K562 (cell line): ENCODE results near the gene TAS2R7. TPM values are rescaled to one million over a fixed set of nuclear protein-coding genes. Genes with fewer than 3 reads are reported as not detected.

Experiments used
- ATAC-seq: fragments of 200-7000 bp; cut with Tn5 transposase; 3 replicates; pipeline ENCODE4 v1.9.1; 2020; ENCODE audit warnings: moderate library complexity
- BruUV-seq: library from RNA; stranded (reverse); fragments of 400-500 nt; replicated peaks from 2 replicates; lab custom pipeline; 2021; lab: Mats Ljungman, UMichigan
- CTCF ChIA-PET: fragments of 300-600 bp; formaldehyde crosslinking; extraction: SDS; loops from one replicate; lab custom pipeline; 2021; ENCODE audit warnings: low intra/inter-chr PET ratio; lab: Yijun Ruan, JAX
- POLR2A ChIA-PET: fragments of 300-600, 350-650 bp; sonication (Branson Sonifier 250); formaldehyde crosslinking; extraction: SDS; loops from one replicate; lab custom pipeline; 2021; ENCODE audit warnings: antibody characterized with exemption, inconsistent platforms; lab: Yijun Ruan, JAX
- DNase-seq, 4 experiments: peaks; one replicate each; pipeline versions ENCODE4 v3.0.0 to v3.0.0-alpha.2; 2011 to 2018; ENCODE audit warnings: low spot score in 3 of 4, mixed read lengths in 3 of 4; ENCODE audit errors: extremely low read depth in 1 of 4
- FAIRE-seq: peaks from 2 replicates; lab custom pipeline; 2011; peaks lifted over from hg19 to GRCh38; lab: Jason Lieb, UNC
- H2AFZ ChIP-seq: 2 replicates; pipeline ENCODE4 v1.6.0; 2011; ENCODE audit warnings: low read depth, low read length, control low read depth, inconsistent platforms
- H3K27ac ChIP-seq: fragments of 200-600 bp; 3 replicates; pipeline ENCODE4 v1.8.0; 2011; ENCODE audit warnings: low read depth, mild to moderate bottlenecking, control low read depth, inconsistent platforms, low read length, moderate library complexity, mixed read lengths; ENCODE audit errors: extremely low read depth
- H3K27me3 ChIP-seq, 2 experiments: fragments of 300-600 bp in 1 of 2; 2 replicates in 1 of 2; 3 replicates in 1 of 2; pipeline versions ENCODE4 v1.6.0 to v1.8.0; 2011; ENCODE audit warnings: inconsistent platforms in 2 of 2, low read length in 2 of 2, mild to moderate bottlenecking in 1 of 2, mixed read lengths in 1 of 2, moderate library complexity in 1 of 2; ENCODE audit not compliant: control insufficient read depth in 2 of 2, insufficient read depth in 2 of 2
- H3K36me3 ChIP-seq: fragments of 300-600 bp; 3 replicates; pipeline ENCODE4 v1.8.0; 2011; ENCODE audit warnings: mild to moderate bottlenecking, low read length, inconsistent platforms; ENCODE audit not compliant: control insufficient read depth, insufficient read depth
- H3K4me1 ChIP-seq, 2 experiments: fragments of 200-600 bp in 1 of 2; replicated peaks in 1 of 2; 2 replicates in 1 of 2; 3 replicates in 1 of 2; pipeline versions ENCODE4 v1.5.1 to v1.8.0; 2011; ENCODE audit warnings: inconsistent platforms in 2 of 2, low read length in 2 of 2, mild to moderate bottlenecking in 1 of 2, mixed read lengths in 1 of 2, moderate library complexity in 1 of 2; ENCODE audit not compliant: control insufficient read depth in 2 of 2, insufficient read depth in 2 of 2
- H3K4me2 ChIP-seq: 2 replicates; pipeline ENCODE4 v1.6.1; 2011; ENCODE audit warnings: low read length, control low read depth, inconsistent platforms, mixed read lengths; ENCODE audit not compliant: insufficient read depth
- H3K4me3 ChIP-seq: fragments of 200-600 bp; sonication (generic), shearing (Covaris generic); 2 replicates; pipeline ENCODE4 v1.5.1; 2016; ENCODE audit warnings: control low read depth, inconsistent platforms
- H3K79me2 ChIP-seq: fragments of 200-600 bp; 3 replicates; pipeline ENCODE4 v1.8.0; 2011; ENCODE audit warnings: low read length, inconsistent platforms; ENCODE audit not compliant: control insufficient read depth, insufficient read depth
- H3K9ac ChIP-seq, 2 experiments: 2 replicates each; pipeline versions ENCODE4 v1.6.0 to v1.6.1; 2011; ENCODE audit warnings: low read depth in 2 of 2, low read length in 2 of 2, control low read depth in 1 of 2, inconsistent platforms in 1 of 2, mild to moderate bottlenecking in 1 of 2, mixed read lengths in 1 of 2; ENCODE audit not compliant: insufficient read depth in 1 of 2
- H3K9me1 ChIP-seq: one replicate; pipeline ENCODE4 v1.6.0; 2011; ENCODE audit warnings: inconsistent platforms, mild to moderate bottlenecking, low read length, moderate library complexity; ENCODE audit not compliant: control insufficient read depth, insufficient read depth
- H3K9me3 ChIP-seq: replicated peaks from 2 replicates; pipeline ENCODE4 v1.5.1; 2011; ENCODE audit warnings: low read depth, low read length, inconsistent platforms; ENCODE audit not compliant: control insufficient read depth, insufficient read depth
- H4K20me1 ChIP-seq: replicated peaks from 2 replicates; pipeline ENCODE4 v1.6.1; 2011; ENCODE audit warnings: low read length, inconsistent platforms, mixed read lengths; ENCODE audit not compliant: control insufficient read depth, insufficient read depth
- FOXK1 ChIP-seq: sonication (generic); formaldehyde crosslinking; IDR thresholded peaks from 2 replicates; pipeline ENCODE4 v1.8.0; 2022; ENCODE audit warnings: missing genetic modification reagents, mild to moderate bottlenecking, borderline replicate concordance
- KDM5B ChIP-seq: fragments of 200-600 bp; sonication (generic); IDR thresholded peaks from 2 replicates; pipeline ENCODE4 v1.6.1; 2012; ENCODE audit warnings: low read depth, mild to moderate bottlenecking, moderate library complexity, low read length, control low read depth, inconsistent platforms; ENCODE audit not compliant: insufficient replicate concordance
- RAD21 ChIP-seq, 2 experiments: fragments of 250-450 bp in 1 of 2; fragments of 450-650 bp in 1 of 2; sonication (Bioruptor Pico) in 1 of 2; formaldehyde crosslinking in 1 of 2; IDR thresholded peaks in 1 of 2; conservative IDR thresholded peaks in 1 of 2; 2 replicates each; pipeline versions ENCODE4 v1.4.0 to v1.8.0; 2020 to 2022; ENCODE audit warnings: mild to moderate bottlenecking in 2 of 2, moderate library complexity in 1 of 2
- WGBS: fragments of 100-300 bp; shearing (Covaris generic); methylation state at CpG from one replicate; pipeline ENCODE4 v1.1.6; 2016; ENCODE audit warnings: low coverage, mixed read lengths; ENCODE audit not compliant: insufficient coverage; ENCODE audit errors: missing lambda C conversion rate; 5-methylcytosine and 5-hydroxymethylcytosine counted together
- in situ Hi-C: fragments of 300-500 bp; cut with MboI; formaldehyde crosslinking; loops from 4 replicates; pipeline ENCODE4 v1.15.0; 2018; ENCODE audit warnings: inconsistent platforms, mixed read lengths
- intact Hi-C: fragments of 100-400 bp; cut with micrococcal nuclease; formaldehyde crosslinking; loops from 2 replicates; pipeline ENCODE4 v1.14.2; 2022
- polyA plus RNA-seq, 8 experiments: library from polyadenylated mRNA; depleted of rRNA in 4 of 8; stranded (reverse) in 5 of 8; unstranded in 3 of 8; fragments of >200 nt; fragmentation: Nextera tagmentation in 2 of 8; fragmentation: Illumina TruSeq in 1 of 8; extraction: Ambion mirVana in 2 of 8; extraction: Trizol in 1 of 8; gene quantifications; 2 replicates each; pipeline versions ENCODE4 v1.2.1 to v1.2.3, GENCODE V29; 2011 to 2014; ENCODE audit warnings: inconsistent platforms in 1 of 8, missing spikeins in 1 of 8
- total RNA-seq, 7 experiments: library from RNA; depleted of rRNA in 6 of 7; stranded (reverse); fragments of >200 nt in 6 of 7; fragmentation: Illumina TruSeq in 2 of 7; extraction: Trizol in 2 of 7; gene quantifications; 2 replicates each; pipeline versions ENCODE4 v1.2.1 to v1.2.3, GENCODE V29; 2011 to 2021; ENCODE audit warnings: low replicate concordance in 1 of 7
- TF ChIP-seq, protein P1 (sequence below), 2 experiments: fragments of 450-650 bp; formaldehyde crosslinking in 1 of 2; IDR thresholded peaks; 2 replicates each; pipeline versions ENCODE4 v1.4.0 to v1.6.1; 2014 to 2020; ENCODE audit warnings: mild to moderate bottlenecking in 2 of 2, borderline replicate concordance in 1 of 2, low read depth in 1 of 2
- TF ChIP-seq, protein P2 (sequence below): IDR thresholded peaks from 2 replicates; pipeline ENCODE4 v1.6.1; 2012; ENCODE audit warnings: low read depth, low read length, improper control_type of control experiment, borderline replicate concordance
- TF ChIP-seq, protein P3 (sequence below), 3 experiments: IDR thresholded peaks in 2 of 3; conservative IDR thresholded peaks in 1 of 3; 2 replicates each; pipeline ENCODE4 v1.5.1; 2011 to 2012; ENCODE audit warnings: low read length in 3 of 3, mild to moderate bottlenecking in 3 of 3, control low read depth in 2 of 3, improper control_type of control experiment in 1 of 3, inconsistent platforms in 1 of 3, low read depth in 1 of 3, mixed read lengths in 1 of 3, moderate library complexity in 1 of 3; ENCODE audit not compliant: insufficient read depth in 2 of 3

The TAS2R7 gene
- total and polyA plus RNA-seq, 9 of the 15 experiments (the other 6 are each of a cell fraction or from before 2014, with no cell fraction given): not detected

DNA sequence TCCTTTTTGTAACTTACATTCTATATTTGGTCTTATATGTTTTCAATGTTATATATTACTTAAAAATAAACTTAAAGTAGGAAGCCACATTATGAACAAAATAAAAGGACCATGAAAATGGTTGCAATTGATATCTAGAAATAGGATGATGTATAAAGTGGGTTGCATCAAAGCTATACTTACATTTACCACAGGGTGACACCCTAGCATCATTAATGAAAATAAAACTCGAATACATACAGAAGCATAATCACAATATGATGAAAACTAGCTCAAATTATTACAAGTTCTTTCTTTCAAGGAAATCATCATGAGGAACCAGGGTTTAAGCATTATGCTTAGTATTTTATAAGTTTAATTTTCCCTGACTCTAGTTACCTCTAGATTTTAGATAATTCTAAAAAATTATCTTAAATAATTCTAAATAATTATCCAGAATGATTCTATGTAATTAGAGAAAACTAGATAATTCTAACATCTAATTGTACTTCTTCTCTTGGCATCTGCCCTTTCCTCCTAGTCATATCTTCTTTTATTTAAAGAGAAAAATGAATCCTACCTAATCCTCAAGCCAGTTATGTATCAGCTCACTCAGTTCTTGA, 31.2 kb downstream of the TAS2R7 start:
- CTCF ChIA-PET: interaction anchor here (0.6 to 3.2 kb wide), 5 partner anchors 428 to 1272 kb away, joined by 3 to 41 read pairs (median 4); no protein-coding TSS in a partner anchor
- WGBS: 0% methylated on average over 1 of the region's 1 CpG
- Histone ChIP-seq H3K4me1 (no peaks in the 10 kb centered on the region), H3K27ac (no peak overlapping the region), H3K4me2 (no peak overlapping the region), H3K9me1 (no peaks in the 10 kb centered on the region), H3K27me3 (peaks cover 0 to 4% of the 10 kb centered on the region in 2 experiments; a peak in 1 of 5 replicates), H3K79me2 (no peaks in the 10 kb centered on the region), H3K9me3 (no peaks in the 10 kb centered on the region), H4K20me1 (no peaks in the 10 kb centered on the region), H3K9ac (no peak overlapping the region), H3K36me3 (no peaks in the 10 kb centered on the region), H2AFZ (no peak overlapping the region), H3K4me3 (no peak overlapping the region)
- ATAC-seq (no peak), DNase-seq (peak; percentile 5 to 17 (median 7)), FAIRE-seq (peak; percentile 57)
- BruUV-seq: no TSS peak
- POLR2A ChIA-PET: interaction anchor here (0.6 kb wide), 1 partner anchor 1446 kb away, joined by 3 read pairs; no protein-coding TSS in a partner anchor
- intact Hi-C loops (loop anchor here (1.0 to 2.0 kb wide), 2 partner anchors 428 to 715 kb away; no protein-coding TSS in a partner anchor), in situ Hi-C loops (loop anchor here (10.0 kb wide), 1 partner anchor 424 kb away; no protein-coding TSS in a partner anchor)
- TF ChIP-seq, protein P1, sequence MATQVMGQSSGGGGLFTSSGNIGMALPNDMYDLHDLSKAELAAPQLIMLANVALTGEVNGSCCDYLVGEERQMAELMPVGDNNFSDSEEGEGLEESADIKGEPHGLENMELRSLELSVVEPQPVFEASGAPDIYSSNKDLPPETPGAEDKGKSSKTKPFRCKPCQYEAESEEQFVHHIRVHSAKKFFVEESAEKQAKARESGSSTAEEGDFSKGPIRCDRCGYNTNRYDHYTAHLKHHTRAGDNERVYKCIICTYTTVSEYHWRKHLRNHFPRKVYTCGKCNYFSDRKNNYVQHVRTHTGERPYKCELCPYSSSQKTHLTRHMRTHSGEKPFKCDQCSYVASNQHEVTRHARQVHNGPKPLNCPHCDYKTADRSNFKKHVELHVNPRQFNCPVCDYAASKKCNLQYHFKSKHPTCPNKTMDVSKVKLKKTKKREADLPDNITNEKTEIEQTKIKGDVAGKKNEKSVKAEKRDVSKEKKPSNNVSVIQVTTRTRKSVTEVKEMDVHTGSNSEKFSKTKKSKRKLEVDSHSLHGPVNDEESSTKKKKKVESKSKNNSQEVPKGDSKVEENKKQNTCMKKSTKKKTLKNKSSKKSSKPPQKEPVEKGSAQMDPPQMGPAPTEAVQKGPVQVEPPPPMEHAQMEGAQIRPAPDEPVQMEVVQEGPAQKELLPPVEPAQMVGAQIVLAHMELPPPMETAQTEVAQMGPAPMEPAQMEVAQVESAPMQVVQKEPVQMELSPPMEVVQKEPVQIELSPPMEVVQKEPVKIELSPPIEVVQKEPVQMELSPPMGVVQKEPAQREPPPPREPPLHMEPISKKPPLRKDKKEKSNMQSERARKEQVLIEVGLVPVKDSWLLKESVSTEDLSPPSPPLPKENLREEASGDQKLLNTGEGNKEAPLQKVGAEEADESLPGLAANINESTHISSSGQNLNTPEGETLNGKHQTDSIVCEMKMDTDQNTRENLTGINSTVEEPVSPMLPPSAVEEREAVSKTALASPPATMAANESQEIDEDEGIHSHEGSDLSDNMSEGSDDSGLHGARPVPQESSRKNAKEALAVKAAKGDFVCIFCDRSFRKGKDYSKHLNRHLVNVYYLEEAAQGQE (IDR thresholded peaks at IDR 0.05; ENCODE audit: borderline replicate concordance): peak; percentile 58; the same call in 1 of the 2 replicates
- TF ChIP-seq, protein P1 (CRISPR knock-in tag; IDR thresholded peaks at IDR 0.05; ENCODE audit: low read depth): no peak
- no peak for TF ChIP-seq KDM5B
- TF ChIP-seq, protein P2, sequence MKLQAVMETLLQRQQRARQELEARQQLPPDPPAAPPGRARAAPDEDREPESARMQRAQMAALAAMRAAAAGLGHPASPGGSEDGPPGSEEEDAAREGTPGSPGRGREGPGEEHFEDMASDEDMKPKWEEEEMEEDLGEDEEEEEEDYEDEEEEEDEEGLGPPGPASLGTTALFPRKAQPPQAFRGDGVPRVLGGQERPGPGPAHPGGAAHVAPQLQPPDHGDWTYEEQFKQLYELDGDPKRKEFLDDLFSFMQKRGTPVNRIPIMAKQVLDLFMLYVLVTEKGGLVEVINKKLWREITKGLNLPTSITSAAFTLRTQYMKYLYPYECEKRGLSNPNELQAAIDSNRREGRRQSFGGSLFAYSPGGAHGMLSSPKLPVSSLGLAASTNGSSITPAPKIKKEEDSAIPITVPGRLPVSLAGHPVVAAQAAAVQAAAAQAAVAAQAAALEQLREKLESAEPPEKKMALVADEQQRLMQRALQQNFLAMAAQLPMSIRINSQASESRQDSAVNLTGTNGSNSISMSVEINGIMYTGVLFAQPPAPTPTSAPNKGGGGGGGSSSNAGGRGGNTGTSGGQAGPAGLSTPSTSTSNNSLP: 0 out of 2 replicates have a peak, but pooled peaks have one; percentile 43
- no peak for TF ChIP-seq FOXK1 (CRISPR knock-in tag)
- TF ChIP-seq, protein P3, sequence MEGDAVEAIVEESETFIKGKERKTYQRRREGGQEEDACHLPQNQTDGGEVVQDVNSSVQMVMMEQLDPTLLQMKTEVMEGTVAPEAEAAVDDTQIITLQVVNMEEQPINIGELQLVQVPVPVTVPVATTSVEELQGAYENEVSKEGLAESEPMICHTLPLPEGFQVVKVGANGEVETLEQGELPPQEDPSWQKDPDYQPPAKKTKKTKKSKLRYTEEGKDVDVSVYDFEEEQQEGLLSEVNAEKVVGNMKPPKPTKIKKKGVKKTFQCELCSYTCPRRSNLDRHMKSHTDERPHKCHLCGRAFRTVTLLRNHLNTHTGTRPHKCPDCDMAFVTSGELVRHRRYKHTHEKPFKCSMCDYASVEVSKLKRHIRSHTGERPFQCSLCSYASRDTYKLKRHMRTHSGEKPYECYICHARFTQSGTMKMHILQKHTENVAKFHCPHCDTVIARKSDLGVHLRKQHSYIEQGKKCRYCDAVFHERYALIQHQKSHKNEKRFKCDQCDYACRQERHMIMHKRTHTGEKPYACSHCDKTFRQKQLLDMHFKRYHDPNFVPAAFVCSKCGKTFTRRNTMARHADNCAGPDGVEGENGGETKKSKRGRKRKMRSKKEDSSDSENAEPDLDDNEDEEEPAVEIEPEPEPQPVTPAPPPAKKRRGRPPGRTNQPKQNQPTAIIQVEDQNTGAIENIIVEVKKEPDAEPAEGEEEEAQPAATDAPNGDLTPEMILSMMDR (IDR thresholded peaks at IDR 0.05 in 2 of 3, conservative IDR thresholded peaks at IDR 0.05 in 1 of 3; ENCODE audit: insufficient read depth in 2 of 3, low read depth in 1 of 3, low read length in 3 of 3): peak in 2 of 3 experiments; percentile 40 to 67; a peak in 3 of 6 replicates
- peak; percentile 55 to 78 for TF ChIP-seq RAD21 (CRISPR knock-in tag; conservative IDR thresholded peaks at IDR 0.05 in 1 of 2, IDR thresholded peaks at IDR 0.05 in 1 of 2)
